Spleen (tissue), 11 donors: ENCODE data around the gene DNER. TPM values are rescaled to one million over a fixed set of nuclear protein-coding genes. Genes with fewer than 3 reads are reported as not detected.

Experiments used
- DNase-seq: peaks from one replicate; pipeline ENCODE4 v3.0.0-alpha.2; 2020
- H3K27ac ChIP-seq, 8 donors: fragments of 200-600 bp; sonication (generic) in 7 of 8; 1 replicate in 4 of 8; 2 replicates in 4 of 8; pipeline versions ENCODE4 v1.5.0 to v1.8.0; 2016 to 2021; ENCODE audit warnings: inconsistent platforms in 4 of 8, mild to moderate bottlenecking in 4 of 8, moderate library complexity in 1 of 8
- H3K27me3 ChIP-seq, 7 donors: fragments of 200-600 bp; sonication (generic) in 6 of 7; replicated peaks in 1 of 7; 1 replicate in 4 of 7; 2 replicates in 3 of 7; pipeline versions ENCODE4 v1.5.0 to v1.8.0; 2016 to 2021; ENCODE audit warnings: inconsistent platforms in 3 of 7, mild to moderate bottlenecking in 1 of 7
- H3K36me3 ChIP-seq, 6 donors: fragments of 200-600 bp; sonication (generic) in 5 of 6; 1 replicate in 4 of 6; 2 replicates in 2 of 6; pipeline versions ENCODE4 v1.5.0 to v1.8.0; 2016 to 2021; ENCODE audit warnings: inconsistent platforms in 2 of 6
- H3K4me1 ChIP-seq, 6 donors: fragments of 200-600 bp; sonication (generic) in 5 of 6; 1 replicate in 3 of 6; 2 replicates in 3 of 6; pipeline versions ENCODE4 v1.5.0 to v1.8.0; 2016 to 2021; ENCODE audit warnings: inconsistent platforms in 3 of 6
- H3K4me3 ChIP-seq, 8 donors: fragments of 200-600 bp; sonication (generic) in 7 of 8; 1 replicate in 4 of 8; 2 replicates in 4 of 8; pipeline versions ENCODE4 v1.5.0 to v1.8.0; 2016 to 2021; ENCODE audit warnings: inconsistent platforms in 4 of 8, mild to moderate bottlenecking in 4 of 8, moderate library complexity in 2 of 8
- H3K9me3 ChIP-seq, 8 donors: fragments of 200-600 bp; sonication (generic) in 7 of 8; 1 replicate in 4 of 8; 2 replicates in 4 of 8; pipeline versions ENCODE4 v1.5.0 to v1.8.0; 2016 to 2021; ENCODE audit warnings: inconsistent platforms in 4 of 8
- CTCF ChIP-seq, 11 experiments: fragments of 200-600 bp in 7 of 11; fragments of 450-650 bp in 4 of 11; sonication (generic) in 4 of 11; IDR thresholded peaks in 8 of 11; conservative IDR thresholded peaks in 3 of 11; 1 replicate in 7 of 11; 2 replicates in 4 of 11; pipeline versions ENCODE4 v1.4.0 to v1.8.0; 2016 to 2021; ENCODE audit warnings: antibody characterized with exemption in 11 of 11, inconsistent platforms in 4 of 11, mild to moderate bottlenecking in 1 of 11
- POLR2A ChIP-seq, 3 donors: fragments of 450-650 bp; IDR thresholded peaks; one replicate each; pipeline ENCODE4 v1.5.1; 2017; ENCODE audit warnings: antibody characterized with exemption in 3 of 3, mild to moderate bottlenecking in 1 of 3
- POLR2AphosphoS5 ChIP-seq, 3 donors: sonication (generic); formaldehyde crosslinking; IDR thresholded peaks; one replicate each; pipeline ENCODE4 v1.5.1; 2017; ENCODE audit warnings: antibody characterized with exemption in 3 of 3
- WGBS, 5 donors: extraction: QIAGEN DNeasy Blood & Tissue Kit in 3 of 5; methylation state at CpG; one replicate each; pipeline versions ENCODE4 v1.1.5 to v1.1.7; 2013 to 2018; 5-methylcytosine and 5-hydroxymethylcytosine counted together
- intact Hi-C: fragments of 100-400 bp; cut with DNase I; formaldehyde crosslinking; loops from one replicate; pipeline ENCODE4 v1.15.0; 2023; ENCODE audit warnings: low total_unique reads
- polyA plus RNA-seq, 3 donors: library from polyadenylated mRNA; stranded (reverse); fragments of 200-250 nt; gene quantifications; one replicate each; pipeline ENCODE4 v1.2.1, GENCODE V29; 2013
- total RNA-seq, 7 donors: library from RNA; depleted of rRNA in 3 of 7; stranded (reverse); fragments of >200 nt in 3 of 7; fragmentation: NEBNext Ultra II Directional in 4 of 7; extraction: Animal tissue kit (Norgen Biotek cat#: 25700) in 4 of 7; gene quantifications; one replicate each; pipeline versions ENCODE4 v1.1.0 to v1.2.1, GENCODE V29; 2016 to 2021
- donor health status: healthy with polysubstance abuse.
- donor health status: DM: no; HTN: no; CAD: no; lungs with moderate emphysema.
- donor health status: DM: no; HTN: no; CAD: no.
- donor health status: Bipolar disorder and iron deficiency.
- donor health status: healthy.
- donor health status: DM: no; HTN: no; CAD: no.
- donor health status: DM: yes; HTN: yes; CAD: no.

DNER gene
- total and polyA plus RNA-seq, 10 donors: 0.03 to 0.58 (median 0.26) TPM; not detected in 3

GRCh38 chr2:229470781-229471180 is 243.6 kb downstream of the DNER start:
- 87 to 95% (median 94%) methylated on average over 2 of the region's 2 CpGs for WGBS, 5 donors
- Histone ChIP-seq H3K4me3 (no peak overlapping the region), H3K36me3 (no peaks in the 10 kb centered on the region), H3K27ac (no peak overlapping the region), H3K4me1 (no peaks in the 10 kb centered on the region), H3K27me3 (no peaks in the 10 kb centered on the region), H3K9me3 (no peaks in the 10 kb centered on the region)
- no peak for TF ChIP-seq CTCF (IDR thresholded peaks at IDR 0.05 in 8 of 11, conservative IDR thresholded peaks at IDR 0.05 in 3 of 11)
- intact Hi-C loops: no loop called here
- no peak for DNase-seq

- intact Hi-C loops: no loop called here
- 66 to 83% (median 82%) methylated on average over 7 of the region's 7 CpGs for WGBS, 5 donors
- no peak for DNase-seq
- no peaks in the 10 kb centered on the region for H3K27me3 ChIP-seq
- H3K4me1 ChIP-seq: no peaks in the 10 kb centered on the region
- H3K4me3 ChIP-seq: no peak overlapping the region
- H3K9me3 ChIP-seq: peaks cover 0 to 4% (median 0%) of the 10 kb centered on the region in 8 donors
- no peaks in the 10 kb centered on the region for H3K36me3 ChIP-seq
- no peak overlapping the region for H3K27ac ChIP-seq
- TF ChIP-seq POLR2AphosphoS5 (IDR thresholded peaks at IDR 0.05): no peak
- no peak for TF ChIP-seq CTCF (IDR thresholded peaks at IDR 0.05 in 8 of 11, conservative IDR thresholded peaks at IDR 0.05 in 3 of 11)
- no peak for TF ChIP-seq POLR2A (IDR thresholded peaks at IDR 0.05)
These were observed 246.6 kb downstream of the DNER start for GRCh38 chr2:229467783-229468182.

- Histone ChIP-seq H3K27me3 (no peaks in the 10 kb centered on the region), H3K27ac (no peak overlapping the region), H3K9me3 (peaks cover 0 to 4% (median 0%) of the 10 kb centered on the region in 8 donors), H3K36me3 (no peaks in the 10 kb centered on the region), H3K4me3 (no peak overlapping the region), H3K4me1 (no peaks in the 10 kb centered on the region)
- no peak for DNase-seq
- TF ChIP-seq CTCF (IDR thresholded peaks at IDR 0.05 in 8 of 11, conservative IDR thresholded peaks at IDR 0.05 in 3 of 11) (no peak), POLR2AphosphoS5 (IDR thresholded peaks at IDR 0.05) (no peak), POLR2A (IDR thresholded peaks at IDR 0.05) (no peak)
- intact Hi-C loops: no loop called here
- WGBS, 5 donors: 37 to 60% (median 56%) methylated on average over 2 of the region's 2 CpGs
These were observed 250.5 kb downstream of the DNER start for GRCh38 chr2:229463841-229464346.

GRCh38 chr2:229462112-229462511 is 252.2 kb downstream of the DNER start:
- TF ChIP-seq POLR2AphosphoS5 (IDR thresholded peaks at IDR 0.05) (no peak), CTCF (IDR thresholded peaks at IDR 0.05 in 8 of 11, conservative IDR thresholded peaks at IDR 0.05 in 3 of 11) (no peak), POLR2A (IDR thresholded peaks at IDR 0.05) (no peak)
- Histone ChIP-seq H3K4me1 (no peaks in the 10 kb centered on the region), H3K36me3 (no peaks in the 10 kb centered on the region), H3K4me3 (no peak overlapping the region), H3K27me3 (no peaks in the 10 kb centered on the region), H3K9me3 (peaks cover 0 to 4% (median 0%) of the 10 kb centered on the region in 8 donors), H3K27ac (no peak overlapping the region)
- DNase-seq: no peak
- intact Hi-C loops: no loop called here
